SK-N-SH (cell line): ENCODE measurements around the gene AGRN. TPM values are rescaled to one million over a fixed set of nuclear protein-coding genes. Genes with fewer than 3 reads are reported as not detected.

Experiments
- CTCF ChIA-PET: fragments of 300-600, 350-600 bp; formaldehyde crosslinking; extraction: SDS; loops from one replicate; lab custom pipeline; 2021; lab: Yijun Ruan, JAX
- POLR2A ChIA-PET: fragments of 350-600 bp; sonication (Branson Sonifier 250); formaldehyde crosslinking; extraction: SDS; loops from one replicate; lab custom pipeline; 2020; ENCODE audit warnings: antibody characterized with exemption, inconsistent platforms; lab: Yijun Ruan, JAX
- DNase-seq: peaks from one replicate; pipeline ENCODE4 v3.0.0; 2012
- H2AFZ ChIP-seq: fragments of 200-600 bp; sonication (generic); 2 replicates; pipeline ENCODE4 v1.8.1; 2016; ENCODE audit warnings: antibody characterized with exemption, mild to moderate bottlenecking, low read depth
- H3F3A ChIP-seq: fragments of 200-600 bp; sonication (generic); replicated peaks from 2 replicates; pipeline ENCODE3; 2016; ENCODE audit warnings: antibody characterized with exemption, mild to moderate bottlenecking; ENCODE audit not compliant: insufficient read depth
- H3K27ac ChIP-seq, 2 experiments: fragments of 200-500 bp in 1 of 2; fragments of 200-600 bp in 1 of 2; sonication (Bioruptor generic) in 1 of 2; sonication (generic), shearing (Covaris generic) in 1 of 2; 2 replicates each; pipeline versions ENCODE4 v1.5.1 to v1.6.1; 2014 to 2016; ENCODE audit warnings: low read depth in 2 of 2, inconsistent platforms in 1 of 2, low read length in 1 of 2, mild to moderate bottlenecking in 1 of 2, mixed read lengths in 1 of 2
- H3K27me3 ChIP-seq: fragments of 200-600 bp; sonication (generic), shearing (Covaris generic); 2 replicates; pipeline ENCODE4 v1.6.1; 2016; ENCODE audit warnings: mixed run types; ENCODE audit not compliant: insufficient read depth
- H3K36me3 ChIP-seq, 2 experiments: fragments of 200-500 bp in 1 of 2; fragments of 200-600 bp in 1 of 2; sonication (Bioruptor generic) in 1 of 2; sonication (generic) in 1 of 2; replicated peaks in 1 of 2; 2 replicates each; pipeline versions ENCODE3 to v1.5.1; 2014 to 2016; ENCODE audit warnings: low read length in 1 of 2, mild to moderate bottlenecking in 1 of 2; ENCODE audit not compliant: insufficient read depth in 2 of 2, control insufficient read depth in 1 of 2
- H3K4me1 ChIP-seq, 2 experiments: fragments of 200-500 bp in 1 of 2; fragments of 200-600 bp in 1 of 2; sonication (Bioruptor generic) in 1 of 2; sonication (generic), shearing (Covaris generic) in 1 of 2; 2 replicates each; pipeline versions ENCODE4 v1.5.1 to v1.6.1; 2014 to 2016; ENCODE audit warnings: low read depth in 1 of 2, low read length in 1 of 2, mixed run types in 1 of 2; ENCODE audit not compliant: insufficient read depth in 2 of 2, control insufficient read depth in 1 of 2
- H3K4me2 ChIP-seq: fragments of 200-600 bp; sonication (generic), shearing (Covaris generic); 2 replicates; pipeline ENCODE4 v1.6.1; 2017; ENCODE audit warnings: mixed run types
- H3K4me3 ChIP-seq, 2 experiments: fragments of 200-500 bp in 1 of 2; fragments of 200-600 bp in 1 of 2; sonication (Bioruptor generic) in 1 of 2; sonication (generic), shearing (Covaris generic) in 1 of 2; 2 replicates each; pipeline versions ENCODE4 v1.5.1 to v1.8.1; 2014 to 2016; ENCODE audit warnings: low read depth in 2 of 2, inconsistent platforms in 1 of 2, low read length in 1 of 2, mild to moderate bottlenecking in 1 of 2, mixed read lengths in 1 of 2, moderate library complexity in 1 of 2
- H3K79me2 ChIP-seq: fragments of 200-600 bp; sonication (generic); 2 replicates; pipeline ENCODE4 v1.8.1; 2017; ENCODE audit warnings: mild to moderate bottlenecking; ENCODE audit not compliant: insufficient read depth
- H3K9ac ChIP-seq: fragments of 200-600 bp; sonication (generic); 2 replicates; pipeline ENCODE4 v1.6.1; 2017; ENCODE audit warnings: mixed run types
- H3K9me2 ChIP-seq: fragments of 200-600 bp; sonication (generic); 2 replicates; pipeline ENCODE4 v1.6.1; 2017; ENCODE audit warnings: mixed run types
- H3K9me3 ChIP-seq: fragments of 200-600 bp; sonication (generic); 2 replicates; pipeline ENCODE4 v1.6.1; 2017; ENCODE audit warnings: mixed run types, mild to moderate bottlenecking, moderate library complexity
- H4K20me1 ChIP-seq: fragments of 200-600 bp; sonication (generic); 2 replicates; pipeline ENCODE4 v1.6.1; 2017; ENCODE audit warnings: mild to moderate bottlenecking, mixed run types; ENCODE audit not compliant: insufficient read depth
- CTCF ChIP-seq: fragments of 200-600 bp; sonication (generic); IDR thresholded peaks from 2 replicates; pipeline ENCODE4 v1.6.1; 2017; ENCODE audit warnings: antibody characterized with exemption, mild to moderate bottlenecking, moderate library complexity
- EP300 ChIP-seq, 2 experiments: IDR thresholded peaks; 2 replicates each; pipeline versions ENCODE4 v1.4.0 to v1.6.1; 2012; ENCODE audit warnings: borderline replicate concordance in 1 of 2, low read depth in 1 of 2, low read length in 1 of 2
- FOSL2 ChIP-seq: IDR thresholded peaks from 2 replicates; pipeline ENCODE4 v1.4.0; 2012; ENCODE audit warnings: low read depth, mild to moderate bottlenecking, moderate library complexity, borderline replicate concordance
- FOXJ3 ChIP-seq: sonication (generic); formaldehyde crosslinking; IDR thresholded peaks from 2 replicates; pipeline ENCODE4 v1.5.1; 2020; ENCODE audit warnings: mild to moderate bottlenecking, missing genetic modification reagents
- GABPA ChIP-seq: IDR thresholded peaks from 2 replicates; pipeline ENCODE4 v1.4.0; 2012; ENCODE audit warnings: low read depth, mild to moderate bottlenecking
- GATA2 ChIP-seq: sonication (generic); formaldehyde crosslinking; IDR thresholded peaks from 2 replicates; pipeline ENCODE4 v1.5.0; 2020; ENCODE audit warnings: mild to moderate bottlenecking, missing genetic modification reagents
- JUND ChIP-seq: IDR thresholded peaks from 2 replicates; pipeline ENCODE4 v1.4.0; 2012
- MAX ChIP-seq: IDR thresholded peaks from 2 replicates; pipeline ENCODE4 v1.4.0; 2012; ENCODE audit warnings: low read depth
- NFIC ChIP-seq: IDR thresholded peaks from 2 replicates; pipeline ENCODE4 v1.4.0; 2012; ENCODE audit warnings: borderline replicate concordance
- RAD21 ChIP-seq: IDR thresholded peaks from 2 replicates; pipeline ENCODE4 v1.6.1; 2012; ENCODE audit warnings: mild to moderate bottlenecking, low read length
- SIN3A ChIP-seq: IDR thresholded peaks from 2 replicates; pipeline ENCODE4 v1.6.1; 2012; ENCODE audit warnings: low read depth, mild to moderate bottlenecking, low read length, moderate library complexity, borderline replicate concordance
- TAF1 ChIP-seq: IDR thresholded peaks from 2 replicates; pipeline ENCODE4 v1.6.1; 2012; ENCODE audit warnings: low read depth, mild to moderate bottlenecking, low read length, moderate library complexity, borderline replicate concordance
- USF2 ChIP-seq: fragments of 150-350 bp; IDR thresholded peaks from 2 replicates; pipeline ENCODE4 v1.6.1; 2017; ENCODE audit warnings: antibody characterized with exemption, low read length, low read depth, borderline replicate concordance
- YY1 ChIP-seq: IDR thresholded peaks from 2 replicates; pipeline ENCODE4 v1.4.0; 2012; ENCODE audit warnings: low read depth, mild to moderate bottlenecking
- WGBS: methylation state at CpG from one replicate; pipeline ENCODE4 v1.1.6; 2017; ENCODE audit warnings: low lambda C conversion rate; 5-methylcytosine and 5-hydroxymethylcytosine counted together
- polyA plus RNA-seq, 3 experiments: library from polyadenylated mRNA; depleted of rRNA; stranded (reverse); fragments of >200 nt; gene quantifications; 2 replicates each; pipeline ENCODE4 v1.2.3, GENCODE V29; 2012
- TF ChIP-seq, protein P1 (sequence below): IDR thresholded peaks from 2 replicates; pipeline ENCODE4 v1.4.0; 2012; ENCODE audit warnings: low read depth, borderline replicate concordance
- TF ChIP-seq, protein P2 (sequence below): IDR thresholded peaks from 2 replicates; pipeline ENCODE4 v1.4.0; 2012; ENCODE audit warnings: low read depth, borderline replicate concordance

The AGRN gene
- polyA plus RNA-seq, 1 of the 3 experiments (the other 2 are of a cell fraction) = 31.6 TPM

DNA sequence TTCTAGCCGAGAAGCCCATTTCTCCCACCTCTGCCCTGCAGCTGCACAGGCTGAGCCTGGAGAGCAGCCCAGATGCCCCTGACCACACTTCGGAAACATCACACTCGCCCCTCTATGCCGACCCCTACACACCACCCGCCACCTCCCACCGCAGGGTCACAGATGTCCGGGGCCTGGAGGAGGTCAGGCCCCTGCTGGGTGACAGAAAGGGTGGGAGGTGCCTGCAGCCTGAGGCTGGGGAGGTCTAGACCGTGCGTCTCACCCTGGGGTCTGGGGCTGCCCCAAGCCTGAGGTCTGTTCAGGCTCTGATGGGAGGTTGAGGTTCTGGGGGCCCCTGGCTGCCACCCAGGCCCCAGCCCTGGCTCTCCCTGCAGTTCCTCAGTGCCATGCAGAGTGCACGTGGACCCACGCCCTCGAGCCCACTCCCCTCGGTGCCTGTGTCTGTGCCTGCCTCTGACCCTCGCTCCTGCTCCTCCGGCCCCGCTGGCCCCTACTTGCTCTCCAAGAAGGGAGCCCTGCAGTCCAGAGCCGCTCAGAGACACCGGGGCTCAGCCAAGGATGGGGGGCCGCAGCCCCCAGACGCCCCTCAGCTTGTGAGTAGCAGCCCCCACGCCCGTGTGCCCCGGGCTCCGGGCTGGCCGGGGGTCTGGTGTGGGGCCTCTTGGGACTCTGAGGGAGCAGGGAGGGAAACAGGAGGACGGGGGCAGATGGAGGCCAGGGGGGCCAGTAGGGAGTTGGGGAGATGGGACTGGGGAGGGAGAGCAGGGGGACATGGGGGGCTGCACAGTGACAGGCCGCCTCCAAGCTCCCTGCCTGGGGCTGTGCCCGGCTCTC lies 46.2 kb upstream of the AGRN start:
- no peak for DNase-seq
- Histone ChIP-seq H3K27ac (no peak overlapping the region), H3F3A (peaks cover 3% of the 10 kb centered on the region), H4K20me1 (no peaks in the 10 kb centered on the region)
- ChIA-PET POLR2A (no interaction called here), CTCF (interaction anchor here (0.7 to 1.8 kb wide), 2 partner anchors 10 to 25 kb away, joined by 3 to 7 read pairs; no protein-coding TSS in a partner anchor)
- 91% methylated on average over 14 of the region's 28 CpGs for WGBS
- no peak for TF ChIP-seq JUND
- TF ChIP-seq FOSL2 = no peak
- no peak for TF ChIP-seq TAF1
- TF ChIP-seq EP300 (IDR thresholded peaks at IDR 0.05; ENCODE audit: borderline replicate concordance in 1 of 2, low read depth in 1 of 2, low read length in 1 of 2) = no peak
- TF ChIP-seq USF2 = no peak
- TF ChIP-seq, protein P1, sequence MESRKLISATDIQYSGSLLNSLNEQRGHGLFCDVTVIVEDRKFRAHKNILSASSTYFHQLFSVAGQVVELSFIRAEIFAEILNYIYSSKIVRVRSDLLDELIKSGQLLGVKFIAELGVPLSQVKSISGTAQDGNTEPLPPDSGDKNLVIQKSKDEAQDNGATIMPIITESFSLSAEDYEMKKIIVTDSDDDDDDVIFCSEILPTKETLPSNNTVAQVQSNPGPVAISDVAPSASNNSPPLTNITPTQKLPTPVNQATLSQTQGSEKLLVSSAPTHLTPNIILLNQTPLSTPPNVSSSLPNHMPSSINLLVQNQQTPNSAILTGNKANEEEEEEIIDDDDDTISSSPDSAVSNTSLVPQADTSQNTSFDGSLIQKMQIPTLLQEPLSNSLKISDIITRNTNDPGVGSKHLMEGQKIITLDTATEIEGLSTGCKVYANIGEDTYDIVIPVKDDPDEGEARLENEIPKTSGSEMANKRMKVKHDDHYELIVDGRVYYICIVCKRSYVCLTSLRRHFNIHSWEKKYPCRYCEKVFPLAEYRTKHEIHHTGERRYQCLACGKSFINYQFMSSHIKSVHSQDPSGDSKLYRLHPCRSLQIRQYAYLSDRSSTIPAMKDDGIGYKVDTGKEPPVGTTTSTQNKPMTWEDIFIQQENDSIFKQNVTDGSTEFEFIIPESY = no peak
- TF ChIP-seq, all 33 proteins: peak for 0
- Histone ChIP-seq H3K79me2 (no peaks in the 10 kb centered on the region), H3K4me1 (peaks cover 0 to 12% of the 10 kb centered on the region in 2 experiments; a peak in 1 of 4 replicates), H2AFZ (no peak overlapping the region), H3K4me3 (no peak overlapping the region), H3K9me2 (no peaks in the 10 kb centered on the region), H3K9me3 (no peaks in the 10 kb centered on the region), H3K36me3 (no peaks in the 10 kb centered on the region), H3K27me3 (no peaks in the 10 kb centered on the region), H3K4me2 (no peak overlapping the region), H3K9ac (no peak overlapping the region)

GRCh38 chr1:974293-974640 lies 45.7 kb upstream of the AGRN start:
- Histone ChIP-seq H3K9me2 (no peaks in the 10 kb centered on the region), H3K4me3 (no peak overlapping the region), H2AFZ (no peak overlapping the region), H3F3A (peaks cover 3% of the 10 kb centered on the region), H4K20me1 (no peaks in the 10 kb centered on the region), H3K27me3 (no peaks in the 10 kb centered on the region), H3K4me2 (no peak overlapping the region), H3K9me3 (no peaks in the 10 kb centered on the region), H3K79me2 (no peaks in the 10 kb centered on the region), H3K9ac (no peak overlapping the region), H3K36me3 (no peaks in the 10 kb centered on the region), H3K4me1 (peaks cover 0 to 12% of the 10 kb centered on the region in 2 experiments; a peak in 1 of 4 replicates), H3K27ac (no peak overlapping the region)
- ChIA-PET CTCF (interaction anchor here (1.8 kb wide), 1 partner anchor 10 kb away, joined by 7 read pairs; no protein-coding TSS in a partner anchor), POLR2A (no interaction called here)
- no peak for TF ChIP-seq EP300 (IDR thresholded peaks at IDR 0.05; ENCODE audit: borderline replicate concordance in 1 of 2, low read depth in 1 of 2, low read length in 1 of 2)
- TF ChIP-seq FOXJ3 (CRISPR knock-in tag) = no peak
- TF ChIP-seq, protein P2, sequence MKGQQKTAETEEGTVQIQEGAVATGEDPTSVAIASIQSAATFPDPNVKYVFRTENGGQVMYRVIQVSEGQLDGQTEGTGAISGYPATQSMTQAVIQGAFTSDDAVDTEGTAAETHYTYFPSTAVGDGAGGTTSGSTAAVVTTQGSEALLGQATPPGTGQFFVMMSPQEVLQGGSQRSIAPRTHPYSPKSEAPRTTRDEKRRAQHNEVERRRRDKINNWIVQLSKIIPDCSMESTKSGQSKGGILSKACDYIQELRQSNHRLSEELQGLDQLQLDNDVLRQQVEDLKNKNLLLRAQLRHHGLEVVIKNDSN = no peak
- no peak for TF ChIP-seq CTCF
- no peak for TF ChIP-seq GATA2 (CRISPR knock-in tag)
- TF ChIP-seq YY1 = no peak
- TF ChIP-seq NFIC = no peak
- no peak for TF ChIP-seq GABPA
- no peak for TF ChIP-seq MAX
- no peak for TF ChIP-seq RAD21
- no peak for TF ChIP-seq SIN3A
- WGBS = 96% methylated on average over 5 of the region's 11 CpGs
- no peak for DNase-seq
